GM19467 (cell line): ENCODE data around the gene TECTB.
"Not testable (repeated sequence)": the region's sequence is repeated elsewhere in the genome, so short reads cannot be mapped to it uniquely, and the experiment has no call there.

Source experiments
- ATAC-seq: cut with Tn5 transposase; IDR thresholded peaks from one replicate; pipeline ENCODE4 v1.9.1; 2021; ENCODE audit warnings: mild to moderate bottlenecking, moderate library complexity; ENCODE audit not compliant: unreplicated experiment

Gene TECTB

DNA sequence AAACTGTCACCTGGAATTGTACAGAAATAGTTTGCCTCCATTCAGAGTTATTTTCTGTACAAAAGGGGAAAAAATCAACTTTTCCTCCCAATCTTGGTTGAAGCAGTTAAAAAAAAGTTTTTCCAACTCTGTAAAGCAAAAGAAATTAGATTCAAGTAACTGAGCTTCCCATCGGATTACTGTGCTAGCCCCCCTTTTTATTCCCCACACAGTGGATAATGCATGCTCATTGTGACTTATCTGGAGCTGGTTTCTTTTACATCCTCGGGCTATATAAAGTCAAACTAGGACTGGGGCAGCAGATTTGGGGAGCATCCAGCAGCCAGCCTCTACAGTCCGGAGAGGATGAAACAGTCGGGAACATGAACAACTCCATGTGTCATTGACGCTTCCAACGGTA is at the start of gene TECTB:
Gene TECTB (plus strand): TSS at position 301 of the 400 bp plus-strand sequence. CDS start 335 bp downstream, outside the sequence.
- no peak for ATAC-seq

GRCh38 chr10:112235141-112235540 is 48.1 kb upstream of the TECTB start:
- ATAC-seq = no peak

DNA sequence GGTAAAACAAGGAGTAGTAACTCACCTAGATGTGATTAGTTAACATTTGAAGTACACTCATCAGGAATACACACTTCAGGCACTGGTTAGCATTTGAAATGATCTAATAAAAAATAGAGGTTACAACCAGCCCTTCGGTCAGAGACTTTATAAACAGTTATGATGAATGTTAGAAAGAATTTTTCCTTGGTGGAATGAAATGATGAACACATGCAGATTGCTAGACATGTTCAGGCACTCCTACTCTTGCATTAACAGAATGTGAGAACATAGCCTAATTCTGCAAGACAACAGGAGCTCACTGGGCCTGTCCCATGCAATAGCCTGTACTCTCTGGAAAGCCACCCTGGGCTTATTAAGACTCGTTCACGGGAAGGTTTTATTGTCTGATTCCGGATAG is 47.3 kb upstream of the TECTB start:
- ATAC-seq = no peak

DNA sequence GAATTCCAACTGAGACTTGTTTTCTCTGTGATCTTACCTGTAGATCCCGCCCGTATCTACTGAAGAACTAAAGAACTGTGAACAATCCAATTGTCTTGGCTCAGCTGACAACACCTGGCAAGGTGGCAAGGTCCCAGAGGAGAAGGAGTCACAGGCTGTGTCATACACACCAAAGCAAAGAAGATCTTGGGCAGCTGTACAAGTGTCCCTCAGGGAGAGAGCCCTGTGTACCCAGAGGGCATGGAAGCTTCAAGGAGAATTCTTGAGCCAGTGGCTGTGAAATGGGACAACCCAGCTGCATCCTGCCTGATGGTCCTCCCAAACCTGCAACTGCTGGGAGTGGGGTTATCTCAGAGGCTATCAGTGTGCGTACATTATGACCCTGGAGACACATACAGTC is 46.7 kb upstream of the TECTB start:
- ATAC-seq = no peak

GRCh38 chr10:112239347-112239746 is 43.9 kb upstream of the TECTB start:
- ATAC-seq = no peak

DNA sequence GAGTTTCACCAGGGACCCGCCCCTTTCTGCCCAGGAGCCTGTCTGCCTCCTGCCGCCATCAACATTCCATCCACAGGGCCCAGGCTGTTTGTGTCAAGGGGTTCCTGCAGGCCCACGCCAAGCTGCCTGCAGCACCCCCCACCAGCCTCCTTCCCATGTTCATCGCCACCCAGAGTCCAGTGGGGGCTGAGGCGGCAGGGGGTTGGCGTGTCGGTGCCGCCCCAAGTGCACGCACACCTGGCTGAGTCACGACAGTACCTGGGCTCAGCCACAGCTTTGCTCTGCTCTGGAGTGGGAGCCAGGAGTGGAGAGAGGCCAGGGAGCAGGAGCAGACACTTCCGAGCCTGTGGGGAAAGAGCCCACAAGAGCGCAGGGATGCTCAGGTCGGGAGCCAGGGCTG is 42.8 kb upstream of the TECTB start:
- ATAC-seq = no peak

DNA sequence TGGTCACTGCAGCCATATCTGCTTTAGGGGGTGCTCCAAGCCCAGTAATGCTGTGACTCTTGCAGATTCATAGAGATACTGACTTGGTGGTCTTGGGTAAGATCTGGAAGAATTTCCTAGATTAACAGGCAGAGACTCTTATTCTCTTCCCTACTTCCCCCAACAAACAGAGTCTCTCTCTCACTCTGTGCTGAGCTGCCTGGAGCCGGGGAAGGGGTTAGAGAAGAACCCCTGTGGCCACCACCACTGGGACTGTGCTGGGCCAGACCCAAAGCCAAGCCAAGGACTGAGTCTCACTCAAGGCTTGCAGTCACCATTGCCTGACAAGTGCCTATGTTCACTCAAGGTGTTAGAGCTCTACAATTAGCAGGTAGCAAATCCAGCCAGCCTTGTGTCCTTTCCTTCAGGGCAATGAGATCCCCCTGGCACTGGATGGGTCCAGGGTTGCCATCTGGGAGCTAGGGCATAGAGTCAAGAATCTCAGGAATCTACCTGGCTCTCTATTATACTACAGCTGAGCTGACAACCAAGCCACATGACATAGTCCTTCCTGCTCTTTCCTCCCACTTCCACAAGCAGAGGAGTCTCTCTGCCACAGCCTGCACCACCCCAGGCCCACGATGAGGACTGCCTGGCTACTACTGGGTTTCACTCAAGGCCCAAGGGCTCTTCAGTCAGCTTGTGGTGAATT is 41.4 kb upstream of the TECTB start:
- ATAC-seq = no peak

- ATAC-seq = no peak
These were observed 40.4 kb upstream of the TECTB start for GRCh38 chr10:112242769-112243168.

DNA sequence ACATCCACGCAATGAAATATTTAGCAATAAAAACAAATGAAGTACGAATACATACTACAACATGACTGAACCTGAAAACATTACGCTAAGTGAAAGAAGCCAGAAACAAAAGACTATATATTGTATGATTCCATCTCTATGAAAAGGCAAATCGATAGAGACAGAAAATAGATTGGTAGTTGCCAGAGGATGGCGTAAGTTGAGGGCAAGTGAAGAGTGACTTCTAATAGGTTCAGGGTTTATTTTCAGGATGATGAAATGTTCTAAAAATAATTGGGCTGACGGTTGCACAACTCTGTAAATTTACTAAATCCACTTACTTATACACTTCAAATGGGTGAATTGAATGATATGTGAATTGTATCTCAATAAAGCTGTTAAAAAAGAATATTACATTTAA is 39.5 kb upstream of the TECTB start:
- ATAC-seq = no peak

DNA sequence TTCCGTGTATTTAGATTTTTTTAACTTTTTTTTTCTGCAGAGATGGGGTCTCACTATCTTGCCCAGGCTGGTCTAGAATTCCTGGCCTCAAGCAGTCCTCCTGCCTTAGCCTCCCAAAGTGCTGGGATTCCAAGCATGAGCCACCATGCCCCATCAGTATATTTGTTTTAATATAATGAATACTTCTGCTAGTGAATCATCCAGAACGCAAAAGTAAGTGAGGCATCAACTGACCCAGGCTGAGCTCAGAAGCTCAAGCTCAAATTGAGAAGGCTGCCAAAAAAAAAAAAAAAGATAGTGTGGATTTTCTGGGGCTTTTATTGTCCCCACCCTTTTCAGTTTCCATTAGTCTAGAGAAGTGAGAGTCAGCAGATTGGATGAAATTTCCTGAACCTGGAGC is 39.0 kb upstream of the TECTB start:
- ATAC-seq = no peak

- ATAC-seq = no peak
These were observed 35.4 kb upstream of the TECTB start for GRCh38 chr10:112247791-112248190.

GRCh38 chr10:112248584-112249295 is 34.5 kb upstream of the TECTB start:
- ATAC-seq = no peak

DNA sequence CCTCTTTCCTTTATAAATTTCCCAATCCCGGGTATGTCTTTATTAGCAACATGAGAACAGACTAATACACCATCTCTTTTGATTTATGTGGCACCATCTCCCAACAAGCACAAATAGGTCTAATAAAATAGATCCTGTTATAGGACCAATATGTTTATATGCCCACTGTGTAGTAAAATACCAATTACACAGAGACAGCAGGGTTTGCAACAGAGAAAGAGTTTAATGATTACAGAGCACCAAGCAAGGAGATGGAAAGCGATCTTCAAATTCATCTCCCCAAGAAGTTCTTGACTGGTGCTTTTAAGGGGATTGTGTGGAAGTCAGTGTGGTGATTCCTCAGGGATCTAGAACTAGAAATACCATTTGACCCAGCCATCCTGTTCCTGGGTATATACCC is 33.5 kb upstream of the TECTB start:
- ATAC-seq = no peak

- ATAC-seq = no peak
These were observed 32.6 kb upstream of the TECTB start for GRCh38 chr10:112250555-112250954.

GRCh38 chr10:112251238-112251637 is 32.0 kb upstream of the TECTB start:
- ATAC-seq = not testable (repeated sequence)

DNA sequence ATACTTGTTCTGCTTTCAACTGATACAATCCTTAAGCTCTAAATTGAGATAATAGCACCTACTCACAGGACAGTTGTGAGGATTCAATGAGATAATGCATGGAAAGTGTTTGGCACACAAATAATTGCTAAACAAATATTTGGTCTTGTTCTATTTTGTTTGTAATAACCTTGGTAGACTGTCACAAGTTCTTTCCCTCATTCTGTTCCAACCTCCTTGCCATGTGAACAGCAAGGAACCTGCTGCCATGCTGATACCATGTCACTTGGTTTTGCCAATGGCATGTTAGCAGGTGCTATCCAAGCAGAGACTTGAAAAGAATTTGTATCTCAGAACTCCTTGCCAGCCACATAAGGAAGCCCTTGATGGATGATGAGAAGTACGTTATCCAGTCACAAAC is 24.8 kb upstream of the TECTB start:
- ATAC-seq = no peak

DNA sequence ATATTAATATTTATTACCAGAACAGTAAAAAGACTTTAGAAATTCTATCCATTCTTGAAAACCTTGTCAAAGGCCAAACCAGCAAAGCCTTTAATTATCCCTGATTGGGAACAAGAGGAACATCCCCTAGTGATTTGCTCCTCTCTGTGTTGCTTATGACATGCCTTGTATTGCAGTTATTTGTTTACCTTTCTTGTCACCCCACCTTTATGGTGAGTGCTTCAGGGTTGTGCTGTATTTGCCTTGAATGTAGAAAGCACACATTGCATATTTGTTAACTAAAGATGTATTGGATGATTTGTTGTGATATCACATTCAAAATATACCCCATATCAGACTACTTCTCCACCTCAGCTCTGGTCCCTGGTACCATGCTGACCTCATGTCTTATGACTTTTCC is 23.5 kb upstream of the TECTB start:
- no peak for ATAC-seq

GRCh38 chr10:112260831-112261230 is 22.4 kb upstream of the TECTB start:
- ATAC-seq = no peak

DNA sequence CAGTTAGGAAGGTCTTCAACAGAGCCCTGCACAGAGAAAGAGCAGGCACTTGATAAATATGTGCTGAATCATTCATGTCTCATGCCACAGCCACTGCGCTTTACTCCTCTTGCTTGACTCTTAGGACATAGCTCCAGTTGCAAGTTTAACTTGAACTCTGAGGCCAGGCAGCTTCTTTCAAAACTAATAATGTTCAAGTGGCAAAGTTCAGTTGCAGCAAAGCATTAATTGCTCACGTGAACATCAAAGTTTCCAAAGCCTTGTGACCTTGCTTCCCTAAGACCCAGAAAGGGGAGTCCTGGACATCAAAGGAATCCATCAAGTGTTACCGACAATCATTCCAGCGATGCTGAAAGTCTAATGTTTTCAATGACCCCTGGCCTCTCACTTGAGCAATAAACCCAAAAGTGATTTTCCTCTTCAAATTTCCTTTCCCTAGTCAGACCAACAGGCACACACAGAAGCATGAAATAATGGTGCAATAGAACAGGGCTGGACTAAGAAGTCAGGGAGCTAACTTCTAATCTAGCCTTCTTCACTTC is 21.8 kb upstream of the TECTB start:
- no peak for ATAC-seq

- no peak for ATAC-seq
These were observed 20.7 kb upstream of the TECTB start for GRCh38 chr10:112262546-112262945.

- ATAC-seq = no peak
These were observed 17.5 kb upstream of the TECTB start for GRCh38 chr10:112265745-112266144.

DNA sequence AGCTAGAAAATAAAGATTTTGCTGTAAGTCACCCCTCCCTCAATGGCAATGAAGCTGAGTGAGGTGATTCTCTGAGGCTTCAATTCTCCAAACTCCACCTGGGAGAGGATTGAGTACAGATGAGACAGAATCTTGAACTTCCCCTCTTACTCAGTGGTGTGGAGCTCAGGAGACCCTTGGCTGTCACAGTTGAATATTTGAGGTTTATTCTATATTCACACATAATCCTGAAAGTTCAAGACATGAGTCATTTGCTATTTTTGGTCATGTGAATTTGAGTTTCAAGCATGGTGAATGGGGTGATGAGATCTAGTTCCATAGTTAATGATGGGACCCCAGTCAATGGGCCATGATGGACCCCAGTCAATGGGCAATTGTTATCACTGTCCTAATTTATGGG is 13.9 kb upstream of the TECTB start:
- ATAC-seq = no peak
